22Rv1 (cell line): ENCODE data around the gene PTPRG.

Experiments used
- H3K27ac ChIP-seq: fragments of 450-650 bp; 2 replicates; pipeline ENCODE4 v1.5.1; 2017
- ZFX ChIP-seq: fragments of 450-650 bp; IDR thresholded peaks from 2 replicates; pipeline ENCODE4 v1.6.1; 2017; ENCODE audit warnings: antibody characterized with exemption, borderline replicate concordance
- TF ChIP-seq, protein P1 (sequence below): fragments of 450-650 bp; IDR thresholded peaks from 2 replicates; pipeline ENCODE4 v1.5.1; 2017; ENCODE audit warnings: mild to moderate bottlenecking

PTPRG gene

GRCh38 chr3:61804782-61805181 is 243.4 kb downstream of the PTPRG start:
- no peak for TF ChIP-seq ZFX
- TF ChIP-seq, protein P1, sequence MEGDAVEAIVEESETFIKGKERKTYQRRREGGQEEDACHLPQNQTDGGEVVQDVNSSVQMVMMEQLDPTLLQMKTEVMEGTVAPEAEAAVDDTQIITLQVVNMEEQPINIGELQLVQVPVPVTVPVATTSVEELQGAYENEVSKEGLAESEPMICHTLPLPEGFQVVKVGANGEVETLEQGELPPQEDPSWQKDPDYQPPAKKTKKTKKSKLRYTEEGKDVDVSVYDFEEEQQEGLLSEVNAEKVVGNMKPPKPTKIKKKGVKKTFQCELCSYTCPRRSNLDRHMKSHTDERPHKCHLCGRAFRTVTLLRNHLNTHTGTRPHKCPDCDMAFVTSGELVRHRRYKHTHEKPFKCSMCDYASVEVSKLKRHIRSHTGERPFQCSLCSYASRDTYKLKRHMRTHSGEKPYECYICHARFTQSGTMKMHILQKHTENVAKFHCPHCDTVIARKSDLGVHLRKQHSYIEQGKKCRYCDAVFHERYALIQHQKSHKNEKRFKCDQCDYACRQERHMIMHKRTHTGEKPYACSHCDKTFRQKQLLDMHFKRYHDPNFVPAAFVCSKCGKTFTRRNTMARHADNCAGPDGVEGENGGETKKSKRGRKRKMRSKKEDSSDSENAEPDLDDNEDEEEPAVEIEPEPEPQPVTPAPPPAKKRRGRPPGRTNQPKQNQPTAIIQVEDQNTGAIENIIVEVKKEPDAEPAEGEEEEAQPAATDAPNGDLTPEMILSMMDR = no peak
- H3K27ac ChIP-seq = no peak overlapping the region

DNA sequence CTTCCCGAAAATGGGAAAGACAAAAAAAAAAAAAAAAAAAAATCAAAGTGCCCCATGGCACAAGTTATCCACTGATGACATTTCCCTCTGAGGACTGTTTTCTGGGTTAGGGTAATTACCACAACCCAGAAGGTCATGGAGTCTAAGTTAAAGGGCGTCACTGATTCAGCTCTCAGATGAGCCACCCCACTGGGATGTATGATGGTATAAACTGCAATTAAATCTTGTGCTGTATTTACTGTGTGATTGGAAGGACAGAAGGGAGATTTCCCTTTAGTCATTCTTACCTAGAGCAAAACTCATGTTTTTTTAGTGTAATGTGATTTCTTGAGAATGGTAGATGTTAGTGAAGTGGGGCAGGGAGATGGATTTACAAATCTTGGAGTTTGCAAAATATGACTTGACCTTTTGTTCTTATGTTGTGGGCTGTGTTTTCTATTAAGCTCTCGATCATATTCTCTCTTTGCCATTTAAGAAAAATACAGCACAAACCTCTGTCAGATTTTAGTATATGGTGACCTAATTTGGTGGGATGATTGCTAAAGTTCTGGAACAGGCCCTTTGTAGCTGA is 244.2 kb downstream of the PTPRG start:
- H3K27ac ChIP-seq = no peak overlapping the region
- TF ChIP-seq ZFX = no peak
- TF ChIP-seq, protein P1 = no peak

- no peak overlapping the region for H3K27ac ChIP-seq
- no peak for TF ChIP-seq ZFX
- TF ChIP-seq, protein P1 = no peak
Observed at GRCh38 chr3:61806810-61807209, 245.4 kb downstream of the PTPRG start.

DNA sequence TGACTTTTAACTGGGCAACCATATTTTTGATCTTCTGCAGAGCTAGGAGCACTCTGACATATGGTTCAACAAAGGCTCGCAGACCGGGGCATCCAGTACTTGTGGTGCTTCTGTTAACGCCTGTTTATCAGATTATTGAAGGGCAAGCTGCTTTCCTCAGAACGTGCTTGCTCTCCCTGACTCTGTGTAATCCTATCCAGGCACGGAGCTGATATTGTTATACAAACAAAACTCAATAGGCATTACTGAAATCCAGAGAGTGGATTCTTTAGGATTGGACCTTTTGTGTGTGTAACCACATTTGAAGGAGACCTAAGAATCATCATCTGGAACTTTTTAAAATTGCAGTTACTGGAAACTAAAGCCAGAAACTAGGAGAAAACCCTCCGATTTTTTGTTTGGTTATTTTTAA is 246.5 kb downstream of the PTPRG start:
- no peak overlapping the region for H3K27ac ChIP-seq
- TF ChIP-seq ZFX = no peak
- TF ChIP-seq, protein P1 = no peak

GRCh38 chr3:61808526-61808925 is 247.2 kb downstream of the PTPRG start:
- TF ChIP-seq ZFX = no peak
- TF ChIP-seq, protein P1 = no peak
- H3K27ac ChIP-seq = no peak overlapping the region

GRCh38 chr3:61808999-61809398 is 247.6 kb downstream of the PTPRG start:
- no peak overlapping the region for H3K27ac ChIP-seq

DNA sequence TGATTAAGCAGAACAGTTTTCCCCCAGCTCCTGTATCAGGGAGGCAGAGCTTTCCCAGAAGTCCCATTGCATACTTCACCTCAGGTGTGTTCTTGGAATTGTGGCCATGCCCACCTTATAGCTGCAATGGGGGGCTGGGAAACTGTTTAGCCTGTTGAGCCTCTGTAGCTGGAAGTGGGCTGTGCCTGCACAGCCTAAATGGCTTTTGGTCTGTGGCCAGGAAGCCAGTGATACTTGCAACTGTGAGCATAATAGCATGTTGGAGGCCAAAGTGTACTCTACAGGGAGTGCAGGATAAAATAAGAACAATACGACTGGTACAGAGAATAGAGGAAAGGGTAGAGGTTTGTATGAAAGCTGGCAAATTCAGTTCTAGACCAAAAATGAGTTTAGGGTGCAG is 248.5 kb downstream of the PTPRG start:
- no peak for TF ChIP-seq ZFX
- TF ChIP-seq, protein P1 = no peak

More at GRCh38 chr3:61808999-61809398, 247.6 kb downstream of the PTPRG start:
- TF ChIP-seq, protein P1 = no peak
- no peak for TF ChIP-seq ZFX

More for the DNA sequence above, 248.5 kb downstream of the PTPRG start:
- H3K27ac ChIP-seq = no peak overlapping the region
